Measurements from ENCODE around the gene CROCC.
"Not testable (repeated sequence)": the region's sequence is repeated elsewhere in the genome, so short reads cannot be mapped to it uniquely, and the experiment has no call there.

The CROCC gene

DNA sequence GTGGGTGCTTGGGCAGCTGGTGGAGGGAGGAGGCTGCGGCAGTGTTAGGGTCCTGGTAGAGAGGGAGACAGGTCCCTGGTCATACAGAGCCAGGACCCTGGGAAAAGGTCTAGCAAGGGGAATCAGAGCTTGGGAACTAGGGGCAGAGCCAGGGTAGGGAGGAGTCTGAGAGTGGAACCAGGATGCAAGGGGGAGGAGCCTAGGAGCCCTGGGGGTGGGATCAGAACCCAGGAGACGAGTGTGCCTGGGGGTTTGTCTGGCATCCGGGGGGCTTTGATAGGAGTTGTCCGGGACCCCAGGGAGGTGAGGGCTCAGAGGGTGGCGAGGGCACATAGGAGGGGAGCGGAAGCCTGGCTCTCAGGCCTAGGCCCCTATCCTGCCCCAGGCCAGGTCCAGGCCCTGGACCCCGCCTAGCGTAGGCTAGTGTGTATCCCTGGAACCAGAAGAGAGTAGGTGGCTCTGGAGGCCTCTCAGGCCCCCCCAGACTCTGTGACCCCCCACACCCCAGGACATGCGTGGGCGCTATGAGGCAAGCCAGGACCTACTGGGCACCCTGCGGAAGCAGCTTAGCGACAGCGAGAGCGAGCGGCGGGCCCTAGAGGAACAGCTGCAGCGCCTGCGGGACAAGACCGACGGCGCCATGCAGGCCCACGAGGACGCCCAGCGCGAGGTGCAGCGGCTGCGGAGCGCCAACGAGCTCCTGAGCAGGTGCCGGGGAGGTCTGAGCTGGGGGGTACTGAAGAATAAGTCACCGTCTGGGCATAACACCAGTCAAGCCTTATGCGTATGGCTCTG, 17.9 kb downstream of the CROCC start:
- not testable (repeated sequence) for DNase-seq

DNA sequence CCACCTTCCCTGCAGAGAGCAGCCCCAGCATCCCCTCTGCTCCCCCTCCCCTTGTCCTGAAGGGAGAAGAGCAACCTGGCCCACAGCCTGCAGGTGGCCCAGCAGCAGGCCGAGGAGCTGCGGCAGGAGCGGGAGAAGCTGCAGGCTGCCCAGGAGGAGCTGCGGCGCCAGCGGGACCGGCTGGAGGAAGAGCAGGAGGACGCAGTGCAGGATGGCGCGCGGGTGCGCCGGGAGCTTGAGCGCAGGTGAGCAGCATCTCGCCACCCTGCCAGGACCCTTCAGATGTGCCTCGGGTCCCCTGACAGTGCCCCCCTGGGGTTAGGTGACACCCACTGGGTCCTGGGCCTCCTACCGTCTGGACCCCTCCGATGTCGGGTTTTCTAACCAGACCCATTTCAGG, 22.3 kb downstream of the CROCC start:
- DNase-seq: no peak

- DNase-seq: not testable (repeated sequence)
Measured at GRCh38 chr1:16945512-16945911, 23.8 kb downstream of the CROCC start.

- DNase-seq: not testable (repeated sequence)
Measured at GRCh38 chr1:16946185-16946584, 24.5 kb downstream of the CROCC start.

- DNase-seq: no peak
Measured at GRCh38 chr1:16946646-16947045, 24.9 kb downstream of the CROCC start.

DNA sequence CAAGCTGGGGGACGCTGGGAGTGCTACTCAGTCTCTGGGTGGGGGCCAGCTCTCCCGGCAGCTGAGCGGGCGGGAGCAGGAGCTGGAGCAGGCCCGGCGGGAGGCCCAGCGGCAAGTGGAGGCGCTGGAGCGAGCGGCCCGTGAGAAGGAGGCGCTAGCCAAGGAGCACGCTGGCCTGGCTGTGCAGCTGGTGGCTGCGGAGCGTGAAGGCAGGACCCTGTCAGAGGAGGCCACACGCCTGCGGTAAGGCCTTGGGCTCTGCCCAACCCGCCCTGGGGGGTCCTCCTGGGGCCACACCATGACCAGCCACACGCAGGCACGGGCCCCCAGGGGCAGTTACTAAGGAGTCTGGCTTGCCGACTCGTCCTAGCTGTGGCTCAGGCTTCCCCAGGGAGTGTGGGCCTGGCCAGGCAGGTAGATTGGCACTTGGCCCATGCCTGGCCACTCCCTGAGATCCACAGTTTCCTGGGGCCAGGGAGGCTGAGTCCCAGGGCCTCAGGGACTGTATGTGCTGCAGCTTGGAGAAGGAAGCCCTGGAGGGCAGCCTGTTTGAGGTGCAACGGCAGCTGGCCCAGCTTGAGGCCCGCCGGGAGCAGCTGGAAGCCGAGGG, 26.7 kb downstream of the CROCC start:
- DNase-seq: not testable (repeated sequence)

DNA sequence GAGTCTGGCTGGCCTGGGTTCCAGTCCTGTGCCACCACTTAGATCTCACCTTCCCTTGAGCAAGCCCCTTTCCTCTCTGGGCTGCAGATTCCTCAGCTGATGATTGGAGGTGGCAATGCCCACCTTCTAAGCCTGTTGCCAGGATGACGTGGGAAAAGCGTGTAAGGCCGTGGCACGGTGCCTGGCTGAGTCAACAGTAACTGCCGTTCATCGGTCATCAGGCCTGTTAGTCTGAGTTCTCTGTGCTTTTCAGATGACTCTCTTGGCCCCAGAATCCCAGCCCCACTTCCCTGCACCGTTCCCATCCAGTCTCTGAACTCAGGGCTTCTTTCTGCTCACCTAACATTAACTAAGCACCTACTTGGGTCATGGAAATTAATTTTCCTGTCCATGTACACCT, 27.3 kb downstream of the CROCC start:
- DNase-seq: not testable (repeated sequence)

DNA sequence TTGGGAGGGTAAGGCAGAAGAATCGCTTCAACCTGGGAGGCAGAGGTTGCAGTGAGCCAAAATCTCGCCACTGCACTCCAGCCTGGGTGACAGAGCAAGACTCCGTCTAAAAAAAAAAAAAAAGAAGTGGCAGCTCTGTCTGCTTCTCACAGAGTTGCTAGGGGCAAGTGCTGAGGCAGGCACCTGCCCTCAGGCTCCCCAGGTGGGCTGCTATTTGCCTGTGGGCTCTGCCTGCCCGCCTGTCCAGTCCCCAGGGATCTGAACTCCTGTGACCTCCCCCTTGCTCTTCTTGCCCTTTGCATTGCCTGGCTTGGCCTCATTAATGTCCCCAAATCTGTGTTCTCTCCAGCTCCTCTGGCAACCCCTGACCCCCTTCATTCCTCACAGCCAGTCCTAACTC, 30.6 kb downstream of the CROCC start:
- not testable (repeated sequence) for DNase-seq

DNA sequence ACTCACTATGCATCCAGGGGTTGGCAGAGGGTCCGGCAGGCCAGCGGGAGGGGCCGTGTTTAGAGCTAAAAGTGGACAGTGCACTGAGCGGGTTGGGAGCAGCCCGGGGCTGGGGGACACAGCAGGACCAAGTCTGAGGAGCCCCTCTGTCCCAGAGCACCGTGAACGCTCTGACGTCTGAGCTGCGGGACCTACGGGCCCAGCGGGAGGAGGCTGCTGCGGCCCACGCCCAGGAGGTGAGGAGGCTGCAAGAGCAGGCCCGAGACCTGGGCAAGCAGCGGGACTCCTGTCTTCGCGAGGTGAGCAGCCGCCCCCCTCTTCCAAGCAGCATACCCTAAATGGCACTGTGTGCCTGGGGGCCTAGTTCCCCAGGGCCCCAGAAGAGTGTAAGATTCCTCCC, 32.8 kb downstream of the CROCC start:
- DNase-seq: no peak

GRCh38 chr1:16955186-16955585, 33.5 kb downstream of the CROCC start:
- DNase-seq: no peak

DNA sequence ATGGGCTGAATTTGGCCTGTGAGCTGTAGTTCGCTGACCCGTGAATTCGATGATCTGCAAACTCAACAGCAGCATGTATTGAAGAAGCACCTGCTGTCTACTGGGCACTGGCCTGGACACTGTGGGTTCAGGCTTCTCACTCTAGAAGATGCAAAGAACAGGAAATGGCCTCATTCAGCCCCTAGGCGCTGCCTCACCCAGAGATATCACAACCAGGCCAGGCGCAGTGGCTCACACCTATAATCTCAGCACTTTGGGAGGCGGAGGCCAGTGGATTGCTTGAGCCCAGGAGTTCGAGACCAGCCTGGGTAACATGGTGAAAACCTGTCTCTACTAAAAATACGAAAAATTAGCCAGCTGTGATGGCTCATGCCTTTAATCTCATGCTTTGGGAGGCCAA, 35.0 kb downstream of the CROCC start:
- no peak for DNase-seq

- DNase-seq: peak; percentile 58
Measured at GRCh38 chr1:16957731-16958130, 36.0 kb downstream of the CROCC start.

DNA sequence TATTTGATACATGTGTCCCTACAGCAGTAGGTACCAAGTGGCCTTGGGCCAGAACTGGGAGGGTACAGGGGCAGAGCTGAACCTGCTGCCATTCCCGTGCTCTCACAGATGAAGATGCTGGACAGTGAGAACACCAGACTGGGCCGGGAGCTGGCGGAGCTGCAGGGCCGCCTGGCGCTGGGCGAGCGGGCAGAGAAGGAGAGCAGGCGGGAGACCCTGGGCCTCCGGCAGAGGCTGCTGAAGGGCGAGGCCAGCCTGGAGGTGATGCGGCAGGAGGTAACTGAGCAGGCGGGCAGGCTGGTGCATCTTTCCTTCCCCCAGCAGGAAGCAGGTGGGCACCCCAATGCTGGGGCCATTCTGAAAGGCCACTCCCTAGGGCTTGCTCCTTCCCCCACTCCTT, 36.7 kb downstream of the CROCC start:
- DNase-seq: no peak

GRCh38 chr1:16960560-16961296, 39.0 kb downstream of the CROCC start:
- peak; percentile 93 for DNase-seq

DNA sequence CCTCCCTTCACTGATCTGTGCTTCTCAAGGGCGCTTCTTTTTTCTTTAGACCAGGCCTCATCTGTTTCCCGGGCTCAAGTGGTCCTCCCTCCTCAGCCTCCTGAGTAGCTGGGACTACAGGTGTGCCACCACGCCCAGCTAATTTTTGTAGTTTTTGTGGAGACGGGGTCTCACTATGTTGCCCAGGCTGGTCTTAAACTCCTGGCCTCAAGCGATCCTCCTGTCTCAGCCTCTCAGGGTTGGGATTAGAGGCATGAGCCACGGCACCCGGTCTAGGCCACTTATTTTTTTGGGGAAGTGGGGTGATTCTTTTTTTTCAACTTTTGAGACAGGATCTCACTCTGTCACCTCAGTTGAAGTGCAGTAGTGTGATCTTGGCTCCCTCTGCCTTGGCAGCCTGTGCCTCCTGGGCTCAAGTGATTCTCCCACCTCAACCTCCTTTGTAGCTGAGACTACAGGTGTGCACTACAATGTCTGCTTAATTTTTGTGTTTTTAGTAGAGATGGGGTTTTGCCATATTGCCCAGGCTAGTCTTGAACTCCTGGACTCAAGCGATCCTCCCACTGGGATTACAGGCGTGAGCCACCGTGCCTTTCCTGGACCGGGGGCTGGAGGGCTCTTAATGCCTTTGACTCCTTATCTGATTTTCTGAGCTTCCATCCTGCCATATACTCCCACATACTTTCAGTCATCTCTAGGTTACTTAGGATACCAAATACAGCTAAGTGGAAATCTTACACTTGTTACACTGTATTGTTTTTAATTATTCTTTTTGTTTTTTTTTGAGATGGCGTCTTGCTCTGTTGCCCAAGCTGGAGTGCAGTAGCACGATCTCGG, 39.8 kb downstream of the CROCC start:
- DNase-seq: no peak

DNA sequence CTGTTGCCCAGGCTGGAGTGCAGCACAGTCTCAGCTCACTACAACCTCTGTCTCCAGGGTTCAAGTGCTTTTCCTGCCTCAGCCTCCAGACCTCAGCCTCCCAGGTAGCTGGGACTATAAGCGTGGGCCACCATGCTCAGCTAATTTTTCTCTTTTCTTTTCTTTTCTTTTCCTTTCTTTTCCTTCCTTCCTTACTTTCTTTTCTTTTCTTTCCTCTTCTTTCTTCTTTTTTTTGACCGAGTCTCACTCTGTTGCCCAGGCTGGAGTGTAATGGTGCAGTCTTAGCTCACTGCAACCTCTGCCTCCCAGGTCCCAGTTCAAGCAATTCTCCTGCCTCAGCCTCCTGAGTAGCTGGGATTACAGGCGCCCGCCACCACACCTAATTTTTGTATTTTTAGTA, 42.4 kb downstream of the CROCC start:
- DNase-seq: not testable (repeated sequence)

DNA sequence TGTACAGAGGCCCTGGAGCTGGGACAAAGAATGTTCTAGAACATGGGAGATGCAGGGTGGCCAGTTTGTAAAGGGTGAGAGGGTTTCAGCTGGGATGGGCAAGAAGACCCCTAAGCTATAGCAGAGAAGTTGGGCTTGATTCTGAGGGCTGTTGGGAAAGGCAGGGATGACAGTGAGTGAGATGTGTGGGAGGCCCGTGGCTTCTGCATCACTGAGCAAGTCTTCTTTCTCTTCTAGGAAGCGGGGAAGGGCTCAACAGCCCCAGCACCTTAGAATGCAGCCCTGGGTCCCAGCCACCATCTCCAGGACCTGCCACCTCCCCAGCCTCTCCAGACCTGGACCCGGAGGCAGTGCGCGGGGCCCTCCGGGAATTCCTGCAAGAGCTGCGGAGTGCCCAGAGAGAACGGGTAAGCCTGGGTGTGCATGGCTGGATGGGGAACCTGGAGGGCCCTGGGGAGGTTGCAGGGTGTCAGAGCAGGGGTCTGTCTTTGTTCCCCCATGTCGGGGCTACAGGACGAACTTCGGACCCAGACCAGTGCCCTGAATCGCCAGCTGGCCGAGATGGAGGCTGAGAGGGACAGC, 43.8 kb downstream of the CROCC start:
- no peak for DNase-seq

GRCh38 chr1:16966282-16966681, 44.6 kb downstream of the CROCC start:
- DNase-seq: no peak

- DNase-seq: peak; percentile 42
Measured at GRCh38 chr1:16967095-16967575, 45.4 kb downstream of the CROCC start.

GRCh38 chr1:16967962-16968361, 46.2 kb downstream of the CROCC start:
- no peak for DNase-seq

DNA sequence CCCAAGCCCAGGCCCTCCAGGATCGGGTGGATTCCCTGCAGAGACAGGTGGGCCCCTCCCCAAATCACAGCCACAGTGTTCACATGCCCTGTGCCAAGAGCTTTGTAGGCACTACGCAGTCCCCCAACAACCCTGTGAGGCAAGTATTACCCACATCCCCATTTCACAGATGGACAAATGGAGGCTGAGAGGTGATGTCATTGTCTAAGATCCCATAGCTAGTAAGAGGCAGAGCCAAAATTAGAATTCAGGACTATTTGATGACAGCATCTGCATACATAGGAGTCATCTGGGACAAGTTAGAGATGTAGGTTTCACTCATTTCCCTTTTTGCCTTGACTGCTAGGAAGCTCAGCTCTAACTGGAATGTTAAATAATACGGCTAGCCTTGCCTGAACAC, 46.6 kb downstream of the CROCC start:
- DNase-seq: no peak

DNA sequence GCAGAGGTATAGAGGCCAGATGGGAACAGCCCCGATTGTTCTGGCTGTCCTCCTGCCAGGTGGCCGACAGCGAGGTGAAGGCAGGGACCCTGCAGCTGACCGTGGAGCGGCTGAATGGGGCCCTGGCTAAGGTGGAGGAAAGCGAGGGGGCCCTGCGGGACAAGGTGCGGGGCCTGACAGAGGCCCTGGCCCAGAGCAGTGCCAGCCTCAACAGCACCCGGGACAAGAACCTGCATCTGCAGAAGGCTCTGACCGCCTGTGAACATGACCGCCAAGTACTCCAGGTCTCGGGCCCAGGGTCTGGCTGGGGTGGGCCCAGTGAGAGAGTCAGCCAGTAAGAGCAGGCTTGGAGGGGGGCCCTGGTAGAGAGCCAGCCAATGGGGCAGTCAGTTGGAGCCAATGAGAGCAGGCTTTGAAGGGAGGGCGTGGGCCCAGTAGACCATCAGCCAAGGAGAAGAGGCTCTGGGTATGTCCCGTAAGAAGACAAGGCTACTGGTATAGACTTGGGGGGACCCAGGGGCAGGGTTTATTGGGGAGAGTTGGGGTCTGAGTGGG, 47.4 kb downstream of the CROCC start:
- DNase-seq: no peak

Data from hematopoietic multipotent progenitor cell treated with erythropoietin and hydrocortisone succinate and interleukin-3 and kit ligand, for 4 days (in vitro differentiated cells).